Measurements from ENCODE around the gene MPDU1.

- TF ChIP-seq CTCF (optimal IDR thresholded peaks at IDR 0.05 in 1 of 3, IDR thresholded peaks at IDR 0.05 in 1 of 3, conservative IDR thresholded peaks at IDR 0.05 in 1 of 3; ENCODE audit: extremely low read depth in 1 of 3, insufficient read depth in 2 of 3, low read length in 3 of 3) (no peak), EZH2 (IDR thresholded peaks at IDR 0.05; ENCODE audit: low read length) (no peak)
These were observed 6.1 kb upstream of the MPDU1 start for GRCh38 chr17:7577327-7578199.

Data from keratinocyte (primary cell).